GM18909 (cell line): ENCODE data around the gene NID2.
A peak's percentile ranks its signal among the peaks of the same experiment; 100 is the strongest.

Experiments
- ATAC-seq: cut with Tn5 transposase; IDR thresholded peaks from one replicate; pipeline ENCODE4 v1.9.1; 2021; ENCODE audit warnings: mild to moderate bottlenecking; ENCODE audit not compliant: unreplicated experiment, poor library complexity

NID2 gene

GRCh38 chr14:52007637-52008036 lies 61.2 kb downstream of the NID2 start:
- ATAC-seq, result no peak

- ATAC-seq, result no peak
Measured at GRCh38 chr14:52007211-52007610, 61.6 kb downstream of the NID2 start.

GRCh38 chr14:52006361-52006760 lies 62.5 kb downstream of the NID2 start:
- no peak for ATAC-seq

- no peak for ATAC-seq
Measured at GRCh38 chr14:52005625-52006024, 63.2 kb downstream of the NID2 start.

GRCh38 chr14:52003324-52003723 lies 65.5 kb downstream of the NID2 start:
- ATAC-seq, result no peak

- ATAC-seq, result no peak
Measured at GRCh38 chr14:52002542-52002941, 66.3 kb downstream of the NID2 start.

GRCh38 chr14:52000696-52001095 lies 68.2 kb downstream of the NID2 start:
- ATAC-seq, result no peak

GRCh38 chr14:52000019-52000582 lies 68.8 kb downstream of the NID2 start:
- ATAC-seq, result no peak

GRCh38 chr14:51999084-51999483 lies 69.8 kb downstream of the NID2 start:
- ATAC-seq, result no peak

- no peak for ATAC-seq
Measured at GRCh38 chr14:51998348-51998747, 70.5 kb downstream of the NID2 start.

- no peak for ATAC-seq
Measured at GRCh38 chr14:51996148-51996746, 72.6 kb downstream of the NID2 start.

- ATAC-seq, result no peak
Measured at GRCh38 chr14:51993285-51993920, 75.5 kb downstream of the NID2 start.

- no peak for ATAC-seq
Measured at GRCh38 chr14:51990488-51990887, 78.4 kb downstream of the NID2 start.

GRCh38 chr14:51989293-51990234 lies 79.3 kb downstream of the NID2 start, which contains the start of gene RTRAF:
Gene RTRAF (plus strand): TSS chr14:51989546. CDS start chr14:51989640, 94 bp downstream.
- ATAC-seq, result peak; percentile 96

- no peak for ATAC-seq
Measured at GRCh38 chr14:51988221-51988620, 80.6 kb downstream of the NID2 start.

- no peak for ATAC-seq
Measured at GRCh38 chr14:51981218-51981854, 87.5 kb downstream of the NID2 start.

- ATAC-seq, result peak; percentile 63
Measured at GRCh38 chr14:51979088-51979709, 89.7 kb downstream of the NID2 start.

- ATAC-seq, result no peak
Measured at GRCh38 chr14:51978681-51979085, 90.2 kb downstream of the NID2 start.

- ATAC-seq, result no peak
Measured at GRCh38 chr14:51977075-51977474, 91.8 kb downstream of the NID2 start.

GRCh38 chr14:51972566-51972965 lies 96.3 kb downstream of the NID2 start:
- ATAC-seq, result no peak
